B cell (primary cell): ENCODE data around the gene COA5. TPM values are rescaled to one million over a fixed set of nuclear protein-coding genes. Genes with fewer than 3 reads are reported as not detected.

Source experiments
- ATAC-seq: fragments of 200-7000 bp; cut with Tn5 transposase; one replicate; pipeline ENCODE4 v1.10.0; 2021; ENCODE audit warnings: low read depth, mild to moderate bottlenecking, moderate number of reproducible peaks, moderate library complexity
- CTCF ChIA-PET: fragments of 350-600 bp; sonication (Branson Sonifier 250); formaldehyde crosslinking; loops from one replicate; lab custom pipeline; 2021; ENCODE audit warnings: antibody characterized with exemption, inconsistent platforms; lab: Charles Lee
- POLR2A ChIA-PET: fragments of 350-600 bp; sonication (Branson Sonifier 250); formaldehyde crosslinking; loops from one replicate; lab custom pipeline; 2021; ENCODE audit warnings: antibody characterized with exemption; lab: Charles Lee
- DNase-seq: peaks from one replicate; pipeline ENCODE4 v3.0.0; 2013
- H2AFZ ChIP-seq: 2 replicates; pipeline ENCODE4 v1.6.1; 2012; ENCODE audit warnings: mild to moderate bottlenecking, low read depth, low read length; ENCODE audit not compliant: insufficient read depth, poor library complexity, severe bottlenecking
- H3K27ac ChIP-seq, 2 donors: 1 replicate in 1 of 2; 2 replicates in 1 of 2; pipeline ENCODE4 v1.5.1; 2012 to 2013; ENCODE audit warnings: low read length in 2 of 2, mild to moderate bottlenecking in 2 of 2, moderate library complexity in 1 of 2
- H3K27me3 ChIP-seq, 4 experiments: fragments of 200-600 bp in 1 of 4; sonication (generic) in 1 of 4; replicated peaks in 1 of 4; 1 replicate in 2 of 4; 2 replicates in 2 of 4; pipeline versions ENCODE4 v1.6.1 to v1.7.0; 2013 to 2016; ENCODE audit warnings: low read length in 3 of 4, mild to moderate bottlenecking in 2 of 4, mixed read lengths in 1 of 4, moderate library complexity in 1 of 4; ENCODE audit not compliant: insufficient read depth in 4 of 4, control insufficient read depth in 3 of 4; ENCODE audit errors: control extremely low read depth in 1 of 4
- H3K36me3 ChIP-seq, 2 experiments: replicated peaks in 1 of 2; 1 replicate in 1 of 2; 2 replicates in 1 of 2; pipeline versions ENCODE4 v1.6.1 to v1.7.1; 2013; ENCODE audit warnings: low read length in 1 of 2; ENCODE audit not compliant: insufficient read depth in 2 of 2, control insufficient read depth in 1 of 2; ENCODE audit errors: control extremely low read depth in 1 of 2, extremely low read depth in 1 of 2
- H3K4me1 ChIP-seq, 2 donors: fragments of 200-600 bp in 1 of 2; sonication (generic) in 1 of 2; 1 replicate in 1 of 2; 2 replicates in 1 of 2; pipeline versions ENCODE4 v1.5.1 to v1.6.1; 2013 to 2017; ENCODE audit warnings: low read length in 2 of 2; ENCODE audit not compliant: control insufficient read depth in 2 of 2, insufficient read depth in 2 of 2
- H3K4me2 ChIP-seq: replicated peaks from 2 replicates; pipeline ENCODE3; 2012; ENCODE audit warnings: mild to moderate bottlenecking, low read depth, low read length; ENCODE audit not compliant: poor library complexity, severe bottlenecking
- H3K4me3 ChIP-seq, 5 experiments: fragments of 200-600 bp in 1 of 5; sonication (generic) in 1 of 5; 1 replicate in 3 of 5; 2 replicates in 2 of 5; pipeline versions ENCODE4 v1.5.1 to v1.7.0; 2011 to 2016; ENCODE audit warnings: low read length in 4 of 5, mild to moderate bottlenecking in 4 of 5, low read depth in 2 of 5, control low read depth in 1 of 5, moderate library complexity in 1 of 5; ENCODE audit not compliant: insufficient read depth in 1 of 5; ENCODE audit errors: control extremely low read depth in 1 of 5, extremely low read depth in 1 of 5
- H3K79me2 ChIP-seq: fragments of 200-600 bp; sonication (generic); one replicate; pipeline ENCODE4 v1.6.0; 2016; ENCODE audit warnings: low read length; ENCODE audit not compliant: control insufficient read depth, insufficient read depth
- H3K9ac ChIP-seq: fragments of 200-600 bp; sonication (generic); 2 replicates; pipeline ENCODE4 v1.6.1; 2017; ENCODE audit warnings: mild to moderate bottlenecking, low read length, moderate library complexity
- H3K9me3 ChIP-seq, 3 donors: one replicate each; pipeline versions ENCODE4 v1.6.1 to v1.7.1; 2013; ENCODE audit warnings: low read length in 2 of 3; ENCODE audit not compliant: control insufficient read depth in 2 of 3, insufficient read depth in 1 of 3; ENCODE audit errors: control extremely low read depth in 1 of 3
- H4K20me1 ChIP-seq: 2 replicates; pipeline ENCODE4 v1.6.0; 2012; ENCODE audit warnings: mild to moderate bottlenecking, low read length; ENCODE audit not compliant: insufficient read depth, control insufficient read depth, poor library complexity, severe bottlenecking
- H3K27ac Mint-ChIP-seq: one replicate; pipeline ENCODE4 v1.8.0; 2021; ENCODE audit warnings: mixed read lengths
- H3K27me3 Mint-ChIP-seq: one replicate; pipeline ENCODE4 v1.8.0; 2021; ENCODE audit warnings: mixed read lengths
- H3K4me1 Mint-ChIP-seq: one replicate; pipeline ENCODE4 v1.8.0; 2021; ENCODE audit warnings: mixed read lengths
- H3K4me3 Mint-ChIP-seq: one replicate; pipeline ENCODE4 v1.8.0; 2021; ENCODE audit warnings: mixed read lengths
- H3K9me3 Mint-ChIP-seq: one replicate; pipeline ENCODE4 v1.8.0; 2022; ENCODE audit warnings: mixed read lengths; ENCODE audit not compliant: insufficient read depth
- CTCF ChIP-seq: fragments of 200-600 bp; IDR thresholded peaks from one replicate; pipeline ENCODE4 v1.8.0; 2022; ENCODE audit warnings: antibody characterized with exemption, mild to moderate bottlenecking
- EZH2 ChIP-seq: IDR thresholded peaks from 2 replicates; pipeline ENCODE4 v1.6.1; 2012; ENCODE audit warnings: borderline replicate concordance, low read depth, mild to moderate bottlenecking, moderate library complexity, low read length; ENCODE audit not compliant: insufficient read depth, poor library complexity, severe bottlenecking
- WGBS: methylation state at CpG from one replicate; pipeline ENCODE4 v1.1.5; 2013; ENCODE audit warnings: missing lambda C conversion rate; ENCODE audit not compliant: insufficient coverage; 5-methylcytosine and 5-hydroxymethylcytosine counted together
- intact Hi-C: fragments of 100-400 bp; cut with micrococcal nuclease; formaldehyde crosslinking; loops from one replicate; pipeline ENCODE4 v1.10.0; 2022
- polyA plus RNA-seq: library from polyadenylated mRNA; depleted of rRNA; stranded (reverse); fragments of >200 nt; gene quantifications from 2 replicates; pipeline ENCODE4 v1.2.3, GENCODE V29; 2012
- total RNA-seq, 2 donors: library from RNA; stranded (reverse); fragments of 120-200 nt in 1 of 2; gene quantifications; 1 replicate in 1 of 2; 2 replicates in 1 of 2; pipeline versions ENCODE4 v1.2.3 to v1.2.4, GENCODE V29; 2013 to 2022

COA5 gene
- total and polyA plus RNA-seq, 2 donors (not counting 1 experiment from before 2014, with no cell fraction given), result 23.2 to 46.9 TPM

GRCh38 chr2:98656800-98657199 is 48.5 kb upstream of the COA5 start:
- H3K4me1 ChIP-seq, result peaks cover 5 to 8% of the 10 kb centered on the region in 2 donors
- H3K27ac Mint-ChIP-seq, result peak overlapping the region; percentile 16
- no peak overlapping the region for H3K4me2 ChIP-seq
- POLR2A ChIA-PET, result no interaction called here
- H4K20me1 ChIP-seq, result no peaks in the 10 kb centered on the region
- H2AFZ ChIP-seq, result no peak overlapping the region
- no peak overlapping the region for H3K9ac ChIP-seq
- 80% methylated on average over 1 of the region's 4 CpGs for WGBS
- H3K79me2 ChIP-seq, result no peaks in the 10 kb centered on the region
- H3K27me3 ChIP-seq, result no peaks in the 10 kb centered on the region
- no peak overlapping the region for H3K4me3 Mint-ChIP-seq
- DNase-seq (no peak), ATAC-seq (no peak)
- no peak for TF ChIP-seq CTCF
- no peak for TF ChIP-seq EZH2
- H3K27ac ChIP-seq, result no peak overlapping the region
- H3K4me1 Mint-ChIP-seq, result peaks cover 29% of the 10 kb centered on the region
- no peaks in the 10 kb centered on the region for H3K9me3 ChIP-seq
- CTCF ChIA-PET, result interaction anchor here (0.8 to 1.0 kb wide), 2 partner anchors 37 to 91 kb away, joined by 4 to 6 read pairs; no protein-coding TSS in a partner anchor
- no peak overlapping the region for H3K4me3 ChIP-seq
- H3K36me3 ChIP-seq, result no peaks in the 10 kb centered on the region
- intact Hi-C loops, result loop anchor here (10.0 kb wide), 1 partner anchor 48 kb away; no protein-coding TSS in a partner anchor
- H3K9me3 Mint-ChIP-seq, result no peaks in the 10 kb centered on the region
- H3K27me3 Mint-ChIP-seq, result no peaks in the 10 kb centered on the region

GRCh38 chr2:98654699-98655495 is 46.6 kb upstream of the COA5 start:
- peak overlapping the region; percentile 3 for H2AFZ ChIP-seq
- DNase-seq, result peak; percentile 38
- TF ChIP-seq EZH2, result no peak
- TF ChIP-seq CTCF, result no peak
- H3K4me2 ChIP-seq, result no peak overlapping the region
- H3K27ac Mint-ChIP-seq, result peak overlapping the region; percentile 71
- H3K4me3 ChIP-seq, result no peak overlapping the region
- WGBS, result no CpG with 5 or more reads among the region's 3 CpGs
- H3K9me3 Mint-ChIP-seq, result no peaks in the 10 kb centered on the region
- ATAC-seq, result peak; percentile 68
- no peaks in the 10 kb centered on the region for H3K36me3 ChIP-seq
- ChIA-PET CTCF (no interaction called here), POLR2A (no interaction called here)
- no peaks in the 10 kb centered on the region for H3K27me3 Mint-ChIP-seq
- H3K4me1 ChIP-seq, result peaks cover 5 to 8% of the 10 kb centered on the region in 2 donors
- no peaks in the 10 kb centered on the region for H3K9me3 ChIP-seq
- H3K27ac ChIP-seq, result peak overlapping the region in 1 of 2 donors; percentile 37
- H3K79me2 ChIP-seq, result peaks cover 3% of the 10 kb centered on the region
- no peaks in the 10 kb centered on the region for H3K27me3 ChIP-seq
- H3K9ac ChIP-seq, result no peak overlapping the region
- intact Hi-C loops, result loop anchor here (2.0 to 10.0 kb wide), 2 partner anchors 50 to 76 kb away; partner anchors contain the start of gene MGAT4A
- H3K4me1 Mint-ChIP-seq, result peaks cover 29% of the 10 kb centered on the region
- H3K4me3 Mint-ChIP-seq, result peak overlapping the region; percentile 6
- no peaks in the 10 kb centered on the region for H4K20me1 ChIP-seq
